IPS-18c (cell line): ENCODE results near the gene EFHB.
"Not testable (repeated sequence)": the region's sequence is repeated elsewhere in the genome, so short reads cannot be mapped to it uniquely, and the experiment has no call there.

ENCODE experiments used
- H3K4me3 ChIP-seq: 2 replicates; pipeline ENCODE4 v1.7.0; 2013; ENCODE audit warnings: low read depth, mild to moderate bottlenecking, low read length, moderate library complexity; ENCODE audit not compliant: insufficient read depth
- H3K9me3 ChIP-seq: one replicate; pipeline ENCODE4 v1.6.1; 2013; ENCODE audit warnings: mild to moderate bottlenecking, low read length, moderate library complexity; ENCODE audit not compliant: control insufficient read depth, insufficient read depth

Gene EFHB

GRCh38 chr3:19887122-19887521 is 46.9 kb downstream of the EFHB start:
- H3K9me3 ChIP-seq, H3K4me3 ChIP-seq: not testable (repeated sequence)

GRCh38 chr3:19886404-19886803 is 47.6 kb downstream of the EFHB start:
- H3K4me3 ChIP-seq: no peak overlapping the region
- H3K9me3 ChIP-seq: no peaks in the 10 kb centered on the region

GRCh38 chr3:19885468-19885867 is 48.5 kb downstream of the EFHB start:
- no peaks in the 10 kb centered on the region for H3K9me3 ChIP-seq
- no peak overlapping the region for H3K4me3 ChIP-seq

- no peak overlapping the region for H3K4me3 ChIP-seq
- no peaks in the 10 kb centered on the region for H3K9me3 ChIP-seq
Measured at GRCh38 chr3:19881852-19882251, 52.2 kb downstream of the EFHB start.

GRCh38 chr3:19881036-19881435 is 53.0 kb downstream of the EFHB start:
- Histone ChIP-seq H3K9me3 (no peaks in the 10 kb centered on the region), H3K4me3 (no peak overlapping the region)

- Histone ChIP-seq H3K4me3 (no peak overlapping the region), H3K9me3 (no peaks in the 10 kb centered on the region)
Measured at GRCh38 chr3:19877656-19878055, 56.4 kb downstream of the EFHB start.

GRCh38 chr3:19866751-19867347 is 67.2 kb downstream of the EFHB start:
- Histone ChIP-seq H3K4me3 (no peak overlapping the region), H3K9me3 (no peaks in the 10 kb centered on the region)

GRCh38 chr3:19855318-19855717 is 78.7 kb downstream of the EFHB start:
- not testable (repeated sequence) for H3K4me3 ChIP-seq

GRCh38 chr3:19846609-19847008 is 87.4 kb downstream of the EFHB start:
- not testable (repeated sequence) for H3K9me3 ChIP-seq, H3K4me3 ChIP-seq

More at GRCh38 chr3:19855318-19855717, 78.7 kb downstream of the EFHB start:
- not testable (repeated sequence) for H3K9me3 ChIP-seq
